ENCODE data around the gene SSH2.
A peak's percentile ranks its signal among the peaks of the same experiment; 100 is the strongest.
"Not testable (repeated sequence)": the region's sequence is repeated elsewhere in the genome, so short reads cannot be mapped to it uniquely, and the experiment has no call there.

SSH2 gene, protein sequence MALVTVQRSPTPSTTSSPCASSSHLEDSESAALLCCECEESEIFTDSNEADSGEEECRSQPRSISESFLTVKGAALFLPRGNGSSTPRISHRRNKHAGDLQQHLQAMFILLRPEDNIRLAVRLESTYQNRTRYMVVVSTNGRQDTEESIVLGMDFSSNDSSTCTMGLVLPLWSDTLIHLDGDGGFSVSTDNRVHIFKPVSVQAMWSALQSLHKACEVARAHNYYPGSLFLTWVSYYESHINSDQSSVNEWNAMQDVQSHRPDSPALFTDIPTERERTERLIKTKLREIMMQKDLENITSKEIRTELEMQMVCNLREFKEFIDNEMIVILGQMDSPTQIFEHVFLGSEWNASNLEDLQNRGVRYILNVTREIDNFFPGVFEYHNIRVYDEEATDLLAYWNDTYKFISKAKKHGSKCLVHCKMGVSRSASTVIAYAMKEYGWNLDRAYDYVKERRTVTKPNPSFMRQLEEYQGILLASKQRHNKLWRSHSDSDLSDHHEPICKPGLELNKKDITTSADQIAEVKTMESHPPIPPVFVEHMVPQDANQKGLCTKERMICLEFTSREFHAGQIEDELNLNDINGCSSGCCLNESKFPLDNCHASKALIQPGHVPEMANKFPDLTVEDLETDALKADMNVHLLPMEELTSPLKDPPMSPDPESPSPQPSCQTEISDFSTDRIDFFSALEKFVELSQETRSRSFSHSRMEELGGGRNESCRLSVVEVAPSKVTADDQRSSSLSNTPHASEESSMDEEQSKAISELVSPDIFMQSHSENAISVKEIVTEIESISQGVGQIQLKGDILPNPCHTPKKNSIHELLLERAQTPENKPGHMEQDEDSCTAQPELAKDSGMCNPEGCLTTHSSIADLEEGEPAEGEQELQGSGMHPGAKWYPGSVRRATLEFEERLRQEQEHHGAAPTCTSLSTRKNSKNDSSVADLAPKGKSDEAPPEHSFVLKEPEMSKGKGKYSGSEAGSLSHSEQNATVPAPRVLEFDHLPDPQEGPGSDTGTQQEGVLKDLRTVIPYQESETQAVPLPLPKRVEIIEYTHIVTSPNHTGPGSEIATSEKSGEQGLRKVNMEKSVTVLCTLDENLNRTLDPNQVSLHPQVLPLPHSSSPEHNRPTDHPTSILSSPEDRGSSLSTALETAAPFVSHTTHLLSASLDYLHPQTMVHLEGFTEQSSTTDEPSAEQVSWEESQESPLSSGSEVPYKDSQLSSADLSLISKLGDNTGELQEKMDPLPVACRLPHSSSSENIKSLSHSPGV (N-terminal part only)

DNA sequence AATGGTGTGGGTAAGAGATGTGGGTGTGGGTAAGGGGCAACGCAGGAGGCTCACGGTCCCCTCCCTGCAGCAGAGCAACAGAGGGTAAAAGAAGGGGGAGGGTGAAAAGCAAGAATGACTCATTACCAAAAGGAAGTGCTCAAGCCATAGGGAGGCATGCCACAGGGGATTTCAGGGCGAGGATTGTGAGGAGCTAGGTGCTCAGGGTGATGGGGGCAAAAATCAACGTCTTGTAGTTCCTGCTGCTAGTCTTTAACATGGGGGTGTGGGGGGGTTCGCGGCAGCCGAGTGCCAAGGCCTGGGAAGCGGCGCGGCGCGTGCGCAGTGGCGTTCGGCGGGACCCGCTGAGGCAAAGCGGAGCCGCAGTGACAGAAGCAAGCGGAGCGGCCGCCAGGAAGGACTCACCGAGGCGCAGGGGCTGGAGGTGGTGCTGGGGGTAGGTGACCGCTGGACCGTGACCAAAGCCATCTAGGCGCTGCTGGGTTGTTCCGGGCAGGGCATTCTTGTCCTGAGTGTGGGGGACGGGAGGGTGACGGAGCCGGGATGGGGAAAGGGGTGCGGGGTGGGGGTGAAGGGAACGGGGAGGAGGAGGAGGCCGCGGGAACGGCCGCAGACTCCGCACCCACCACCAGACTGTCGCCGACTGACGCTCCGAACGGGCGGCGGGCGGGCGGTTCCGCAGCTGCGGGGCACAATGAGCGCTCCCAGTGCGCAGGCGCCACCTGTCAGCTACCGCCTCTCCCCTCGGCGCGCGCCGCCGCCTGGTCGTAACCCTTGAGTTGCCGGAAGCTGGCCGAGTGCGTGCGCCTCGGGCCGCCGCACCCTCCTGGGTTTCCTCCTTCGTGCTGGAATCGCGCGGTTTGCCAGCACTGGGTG lies at the start of gene SSH2:
Gene SSH2, minus strand, starts transcription at position 696 of the 876 bp plus-strand sequence. Its CDS starts 228 bp downstream, at position 468.
- DNase-seq: peak; percentile 96

DNA sequence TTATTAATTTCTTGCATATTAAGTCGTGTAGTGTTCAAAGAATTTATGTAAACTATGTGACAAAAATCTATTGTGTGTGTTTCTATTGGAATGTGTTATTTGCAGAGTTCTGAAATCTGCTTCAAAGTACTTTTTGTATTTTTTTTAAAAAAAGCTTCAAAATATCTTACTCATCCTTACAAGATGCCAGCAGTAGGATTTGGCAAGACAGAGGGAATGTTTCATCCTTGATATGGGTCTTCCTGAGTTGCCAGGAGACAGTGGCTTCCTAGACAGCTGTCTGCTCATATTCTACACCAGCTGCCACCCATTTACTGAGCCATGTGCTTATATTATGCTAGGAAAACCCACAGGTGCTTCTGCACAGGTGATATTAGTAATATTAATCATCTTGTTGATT lies 47.8 kb upstream of the SSH2 start:
- no peak for DNase-seq

DNA sequence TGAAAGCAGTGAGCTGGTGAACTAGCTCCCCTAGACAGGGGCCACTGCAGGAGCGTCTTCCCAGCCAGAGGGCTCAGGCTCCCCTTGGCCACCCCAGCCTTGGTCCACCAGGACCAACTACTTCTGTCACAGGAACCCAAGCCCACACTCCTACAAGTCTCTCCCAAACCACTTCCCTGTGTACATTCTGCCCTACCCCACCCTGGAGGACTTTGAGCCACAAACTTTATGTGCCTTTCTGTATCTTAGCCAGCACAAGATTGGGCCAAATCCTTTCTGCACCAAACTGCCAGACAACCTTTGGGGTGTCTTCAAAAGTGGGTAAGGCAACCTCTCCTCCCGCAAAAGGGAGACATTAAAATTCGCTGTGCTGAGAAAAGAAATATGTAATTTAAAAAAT lies 43.0 kb upstream of the SSH2 start:
- no peak for DNase-seq

DNA sequence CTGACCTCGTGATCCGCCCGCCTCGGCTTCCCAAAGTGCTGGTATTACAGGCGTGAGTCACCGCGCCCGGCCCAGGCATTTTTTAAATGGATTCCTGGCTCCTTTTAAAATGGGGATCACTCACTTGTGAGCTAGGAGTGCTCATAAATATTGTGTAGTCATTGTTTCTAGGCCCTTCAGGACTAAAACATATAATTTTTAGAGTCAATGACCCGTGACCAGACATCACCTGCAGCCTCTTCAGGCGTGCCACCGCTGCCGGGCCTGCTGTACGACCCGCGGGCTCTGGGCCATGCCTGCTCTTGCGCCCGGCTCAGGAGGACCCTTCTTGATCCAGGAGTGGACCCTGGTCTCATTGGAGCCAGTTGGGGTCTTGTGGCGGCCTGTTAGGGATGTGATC lies 42.2 kb upstream of the SSH2 start:
- no peak for DNase-seq

DNA sequence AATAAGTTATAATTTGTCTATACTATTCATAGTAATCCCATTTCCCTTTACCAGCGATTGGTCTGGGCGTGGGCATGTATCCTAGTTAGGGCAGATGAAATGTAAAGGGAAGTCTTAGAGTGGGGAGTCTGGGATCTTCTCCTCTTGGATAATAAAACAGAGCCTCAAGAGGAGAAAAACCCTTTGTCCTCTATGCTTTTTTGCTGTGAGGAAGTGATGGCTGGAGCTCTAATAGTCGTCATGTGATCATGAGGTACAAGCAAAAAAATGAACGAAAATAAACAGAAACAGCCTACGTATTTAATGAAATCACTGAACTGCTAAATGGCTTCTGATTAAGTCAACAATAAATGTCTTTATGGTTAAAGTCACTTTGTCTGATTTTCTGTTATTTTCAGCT lies 38.2 kb upstream of the SSH2 start:
- no peak for DNase-seq

DNA sequence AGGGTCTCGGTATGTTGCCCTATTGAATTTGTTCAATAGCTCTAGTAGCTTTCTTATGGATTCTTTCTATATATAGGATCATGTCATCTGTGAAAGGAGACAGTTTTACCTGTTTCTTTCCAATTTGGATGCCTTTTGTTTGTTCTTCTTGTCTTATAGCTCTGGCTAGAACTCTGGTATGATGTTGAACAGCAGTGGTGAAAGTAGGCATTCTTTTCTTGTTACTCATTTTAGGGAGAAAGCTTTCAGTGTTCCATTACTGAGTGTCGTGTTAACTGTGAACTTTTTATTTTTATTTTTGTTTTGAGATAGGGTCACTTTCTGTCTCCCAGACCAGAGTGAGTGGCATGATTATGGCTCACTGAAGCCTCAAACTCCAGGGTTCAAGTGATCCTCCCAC lies 32.6 kb upstream of the SSH2 start:
- DNase-seq: no peak

DNA sequence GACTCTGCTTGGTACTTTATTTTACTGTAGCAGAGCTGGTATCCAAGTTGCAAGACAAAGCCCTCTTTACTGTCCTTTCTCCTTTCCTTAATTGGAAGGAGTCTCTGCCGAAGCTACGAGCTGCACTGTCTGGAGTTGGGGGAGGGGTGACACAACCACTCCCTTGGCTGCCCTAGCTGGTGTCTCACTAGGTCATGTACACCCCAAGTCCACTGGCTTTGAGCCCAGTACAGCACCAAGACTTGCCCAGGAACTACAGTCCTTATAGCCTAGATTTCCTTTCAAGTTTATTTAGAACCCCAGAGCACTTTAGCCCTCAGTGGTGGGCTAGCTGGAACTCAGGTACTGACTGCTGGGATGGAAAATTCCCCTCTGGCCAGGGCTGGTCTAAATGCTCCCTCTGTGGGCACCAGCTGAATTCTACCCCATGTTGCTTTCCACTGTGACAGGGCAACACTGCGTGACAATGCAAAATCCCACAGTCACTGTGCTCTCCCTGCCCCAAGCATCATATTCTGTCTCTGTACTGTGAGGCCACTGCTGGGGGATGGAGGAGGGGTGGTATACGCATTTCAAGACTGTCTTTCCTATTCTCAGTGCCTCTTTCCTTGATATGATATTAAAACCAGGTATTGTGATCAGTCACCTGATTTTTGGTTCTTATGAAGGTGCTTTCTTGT lies 29.8 kb upstream of the SSH2 start:
- DNase-seq: no peak

DNA sequence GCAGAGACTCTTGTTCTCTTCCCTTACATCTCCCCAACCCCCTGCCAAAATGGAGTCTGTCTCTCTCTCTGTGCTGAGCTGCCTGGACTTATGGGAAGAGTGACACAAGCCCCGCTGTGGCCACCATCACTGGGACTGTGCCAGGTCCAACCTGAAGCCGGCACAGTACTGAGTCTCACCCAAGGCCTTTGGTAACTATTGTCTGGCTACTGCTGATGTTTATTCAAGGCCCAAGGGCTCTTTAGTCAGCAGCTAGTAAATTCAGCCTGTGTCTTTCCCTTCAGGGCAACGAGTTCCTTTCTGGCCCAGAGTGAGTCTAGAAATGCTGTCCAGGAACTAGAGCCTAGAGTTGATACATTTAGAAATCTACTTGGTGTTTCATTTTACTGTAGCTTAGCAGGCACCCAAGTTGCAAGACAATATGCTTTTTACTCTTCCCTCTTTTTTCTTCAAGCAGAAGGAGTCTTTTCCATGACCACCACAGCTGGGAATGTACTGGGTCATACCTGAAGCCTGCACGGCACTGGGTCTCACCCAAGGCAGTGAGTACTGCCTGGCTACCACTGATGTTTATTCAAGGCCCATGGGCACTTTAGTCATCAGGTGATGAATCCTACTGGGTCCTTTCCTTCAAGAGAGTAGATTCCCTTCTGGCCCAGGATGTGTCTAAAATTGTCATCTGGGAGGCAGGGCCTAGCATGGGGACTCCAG lies 29.1 kb upstream of the SSH2 start:
- peak; percentile 57 for DNase-seq

DNA sequence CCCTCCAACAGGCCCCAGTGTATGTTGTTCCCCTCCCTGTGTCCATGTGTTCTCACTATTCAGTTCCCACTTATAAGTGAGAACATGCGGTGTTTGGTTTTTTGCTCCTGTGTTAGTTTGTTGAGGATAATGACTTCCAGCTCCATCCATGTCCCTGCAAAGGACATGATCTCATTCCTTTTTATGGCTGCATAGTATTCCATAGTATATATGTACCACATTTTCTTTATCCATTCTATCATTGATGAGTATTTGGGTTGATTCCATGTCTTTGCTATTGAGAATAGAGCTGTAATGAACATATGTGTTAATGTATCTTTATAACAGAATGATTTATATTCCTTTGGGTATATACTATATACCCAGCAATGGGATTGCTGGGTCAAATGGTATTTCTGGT lies 27.5 kb upstream of the SSH2 start:
- not testable (repeated sequence) for DNase-seq

DNA sequence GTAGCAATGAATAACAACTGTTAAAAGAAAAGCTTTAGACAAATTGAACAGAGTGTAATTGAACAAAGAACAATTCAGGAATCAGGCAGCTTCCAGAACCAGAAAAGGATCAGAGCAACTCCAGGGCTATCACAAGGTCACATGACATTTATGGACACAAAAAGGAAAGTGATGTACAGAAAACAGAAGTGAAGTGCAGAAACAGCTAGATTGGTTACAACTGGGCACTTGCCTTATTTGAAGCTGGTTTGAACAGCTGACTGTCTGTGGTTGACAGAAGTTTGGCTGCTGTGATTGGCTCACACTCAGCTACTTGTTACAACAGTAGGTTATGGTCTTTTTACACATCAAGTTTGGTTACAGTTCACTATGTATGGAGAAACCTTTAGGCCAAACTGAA lies 26.2 kb upstream of the SSH2 start:
- DNase-seq: no peak

DNA sequence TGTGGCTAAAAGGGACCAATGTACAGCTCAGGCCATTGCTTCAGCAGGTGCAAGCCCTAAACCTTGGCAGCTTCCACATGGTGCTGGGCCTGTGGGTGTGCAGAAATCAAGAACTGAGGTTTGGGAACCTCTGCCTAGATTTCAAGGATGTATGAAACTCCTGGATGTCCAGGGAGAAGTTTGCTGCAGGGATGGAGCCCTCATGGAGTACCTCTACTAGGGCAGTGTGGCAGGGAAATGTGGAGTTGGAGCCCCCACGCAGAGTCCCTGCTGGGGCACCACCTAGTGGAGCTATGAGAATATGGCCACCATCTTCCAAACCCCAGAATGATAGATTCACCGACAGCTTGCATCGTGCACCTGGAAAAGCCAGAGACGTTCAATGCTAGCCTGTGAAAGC lies 24.4 kb upstream of the SSH2 start:
- no peak for DNase-seq

DNA sequence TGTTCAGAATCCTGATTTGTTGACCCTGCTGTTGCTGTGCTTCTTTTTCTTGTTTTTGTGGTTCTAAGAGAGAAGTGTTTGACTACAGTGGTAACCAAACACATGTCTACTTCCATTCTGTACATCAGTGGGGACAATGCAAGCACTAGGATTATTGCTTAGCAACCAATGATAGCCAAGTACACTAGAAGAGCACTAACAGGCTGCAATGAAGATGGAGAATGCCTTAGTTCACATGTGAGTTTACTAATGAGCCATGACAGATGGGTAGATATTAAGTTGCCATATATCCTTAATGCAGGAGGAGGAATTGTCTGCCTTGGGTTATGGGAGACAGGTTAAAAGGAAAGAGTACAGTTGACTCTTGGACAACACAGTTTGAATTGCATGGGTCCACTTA lies 19.7 kb upstream of the SSH2 start:
- DNase-seq: no peak

DNA sequence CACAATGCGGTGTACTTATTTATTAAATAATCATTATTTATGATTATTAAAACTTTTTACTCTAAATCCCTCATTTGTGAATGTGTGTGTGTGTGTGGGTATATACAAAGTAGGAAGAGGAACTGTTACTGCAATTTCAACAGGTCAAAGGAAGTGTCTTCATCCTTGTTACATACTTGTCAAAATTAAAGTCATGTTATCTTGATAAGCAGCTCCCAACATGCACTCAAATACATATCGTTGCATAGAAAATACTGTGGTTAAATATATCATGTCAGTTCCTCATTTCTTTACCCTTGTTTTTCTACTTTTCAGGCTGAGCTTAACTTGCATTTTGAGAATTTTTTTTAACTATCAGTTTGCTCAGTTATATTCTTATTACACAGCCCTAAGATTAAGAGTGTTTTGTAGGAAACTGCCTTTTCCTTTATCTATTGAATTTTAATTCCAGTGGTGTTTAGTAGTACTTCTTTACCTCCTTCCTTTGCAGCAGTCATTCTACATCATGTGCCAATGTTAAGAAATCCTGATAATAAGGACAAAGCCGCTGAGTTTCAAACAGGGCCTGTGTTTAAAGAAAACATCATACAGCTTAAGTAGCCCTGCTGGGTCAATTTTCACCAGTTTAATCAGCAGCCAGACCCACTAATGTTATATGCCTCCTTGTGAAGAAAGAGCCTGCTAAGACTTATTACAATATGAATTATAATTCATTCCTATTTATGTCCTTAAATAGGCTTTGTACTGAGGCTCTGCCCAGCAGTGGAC lies 18.6 kb upstream of the SSH2 start:
- no peak for DNase-seq

DNA sequence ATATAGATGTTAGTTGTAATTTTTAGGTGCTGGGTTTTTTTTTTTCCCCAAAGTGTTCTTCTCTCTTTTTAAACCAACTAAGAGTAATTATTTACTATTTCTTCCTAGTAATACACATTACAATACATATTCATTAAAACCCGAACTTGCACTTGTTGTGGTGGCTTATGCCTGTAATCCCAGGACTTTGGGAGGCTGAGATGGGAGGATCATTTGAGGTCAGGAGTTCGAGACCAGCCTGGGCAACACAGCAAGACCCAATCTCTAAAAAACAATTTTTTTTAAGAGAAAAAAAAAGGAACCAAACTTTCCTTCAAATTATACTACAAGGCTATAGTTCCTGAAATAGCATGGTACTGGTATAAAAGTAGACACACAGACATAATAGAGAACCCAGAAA lies 15.3 kb upstream of the SSH2 start:
- no peak for DNase-seq

DNA sequence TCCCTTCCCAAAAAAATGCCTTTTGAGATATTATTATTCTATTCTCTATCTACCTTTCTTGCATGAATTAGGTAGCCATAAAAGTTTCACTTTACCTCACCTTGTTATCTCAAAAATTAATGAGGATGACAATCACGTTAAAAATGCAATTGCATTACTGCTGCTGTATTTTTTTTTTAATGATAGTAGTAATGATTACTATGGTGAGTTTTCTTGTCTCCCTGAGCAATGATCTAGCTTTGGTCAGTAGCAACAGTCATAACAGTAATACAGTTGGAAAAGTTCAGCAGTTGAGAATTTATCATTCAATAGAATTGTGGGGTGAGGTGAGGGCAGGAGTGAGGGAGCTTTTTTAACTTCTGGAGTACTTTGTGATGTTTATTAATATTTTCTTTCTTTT lies 11.3 kb upstream of the SSH2 start, which contains the start of gene EFCAB5:
Gene EFCAB5, plus strand, starts transcription at position 301 of the 400 bp plus-strand sequence. CDS start 163 bp downstream, outside the sequence.
- no peak for DNase-seq

DNA sequence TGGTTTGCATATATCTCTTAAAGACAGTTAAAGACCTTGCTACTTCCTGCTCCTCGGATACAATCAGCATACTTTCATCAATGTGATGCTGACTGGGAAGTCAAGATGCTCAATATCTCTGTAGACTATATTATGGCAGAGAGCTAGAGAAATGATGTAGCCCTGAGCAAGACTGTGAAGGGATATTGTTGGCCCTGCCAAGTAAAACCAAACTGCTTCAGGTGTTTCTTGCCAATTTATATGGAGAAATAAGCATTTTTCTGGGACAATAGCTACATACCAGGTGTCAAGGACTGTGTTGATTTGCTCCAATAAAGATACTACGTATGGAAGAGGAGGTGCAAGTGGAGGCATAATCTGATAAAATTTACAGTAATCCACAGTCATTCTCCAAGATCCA lies 6.7 kb upstream of the SSH2 start:
- no peak for DNase-seq

DNA sequence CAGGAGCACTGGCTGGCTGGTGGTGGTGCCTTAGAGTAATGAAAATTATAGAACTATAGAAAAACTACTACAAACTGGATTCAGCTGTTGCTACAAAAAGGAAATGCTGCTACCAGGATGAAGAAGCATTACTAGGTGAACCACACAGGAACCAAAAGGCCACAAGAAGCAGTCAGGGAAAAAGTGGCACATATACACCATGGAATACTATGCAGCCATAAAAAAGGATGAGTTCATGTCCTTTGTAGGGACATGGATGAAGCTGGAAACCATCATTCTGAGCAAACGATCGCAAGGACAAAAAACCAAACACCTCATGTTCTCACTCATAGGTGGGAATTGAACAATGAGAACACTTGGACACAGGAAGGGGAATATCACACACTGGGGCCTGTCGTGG lies 5.9 kb upstream of the SSH2 start:
- not testable (repeated sequence) for DNase-seq

DNA sequence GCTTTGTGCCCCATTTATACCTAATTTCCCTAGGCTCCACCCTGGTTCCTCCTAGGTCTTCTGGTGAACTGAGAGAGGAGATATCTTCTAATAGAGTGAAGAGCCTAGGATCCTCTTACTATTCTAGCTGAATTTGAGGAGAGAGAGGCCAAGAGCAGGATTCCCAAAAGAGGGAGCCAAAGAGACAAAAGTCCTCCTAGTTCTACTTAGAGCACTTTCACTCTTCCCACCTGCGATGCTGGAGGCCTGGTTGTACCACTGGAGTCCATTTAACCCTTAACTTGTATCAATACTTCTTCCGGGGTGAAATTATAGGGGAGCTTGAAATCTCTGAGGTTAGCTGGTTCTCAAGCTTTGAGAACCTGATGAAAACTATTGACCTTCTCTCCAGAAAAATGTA lies 3.4 kb upstream of the SSH2 start:
- DNase-seq: peak; percentile 64

DNA sequence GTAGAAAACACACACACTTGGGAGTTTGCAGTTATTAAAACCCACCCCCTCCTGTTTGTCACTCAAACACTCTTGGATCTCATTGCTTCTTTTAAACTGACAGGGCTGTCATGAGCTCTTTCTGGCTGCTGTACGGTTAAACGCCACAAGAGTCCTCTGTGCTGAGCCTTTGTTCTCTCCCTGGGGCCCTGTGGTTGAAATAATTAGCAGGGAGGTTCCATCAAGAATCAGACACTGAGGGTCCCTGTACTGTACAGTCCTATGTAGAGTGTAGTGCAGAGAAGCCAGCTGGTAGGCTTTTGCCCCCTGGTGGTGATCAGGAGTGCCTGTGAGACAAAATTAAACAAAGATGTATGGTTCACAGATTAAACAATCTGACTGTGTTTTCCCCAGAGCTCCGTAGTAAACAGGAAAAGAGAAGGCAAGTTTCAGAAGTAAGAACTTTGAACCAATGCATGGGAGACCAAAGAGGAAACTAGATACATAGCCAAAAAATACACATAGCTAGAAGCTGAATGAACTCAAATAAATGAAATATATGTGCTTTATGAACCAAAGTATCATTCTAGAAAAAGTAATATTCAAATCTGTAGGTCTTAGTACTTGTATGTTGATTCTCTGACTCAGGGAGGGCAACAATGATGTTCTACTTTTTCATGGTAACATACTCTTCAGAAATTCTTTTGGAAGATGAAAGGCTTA lies 1.4 kb upstream of the SSH2 start:
- DNase-seq: peak; percentile 94

All from islet precursor cell (in vitro differentiated cells).